Keratinocyte (primary cell): Measurements from ENCODE around the gene MIOX.

ENCODE experiments used
- CTCF ChIP-seq, 3 experiments: IDR thresholded peaks in 1 of 3; conservative IDR thresholded peaks in 1 of 3; optimal IDR thresholded peaks in 1 of 3; 2 replicates in 2 of 3; 3 replicates in 1 of 3; pipeline versions ENCODE3 to v1.5.1; 2011; ENCODE audit warnings: low read length in 3 of 3, mild to moderate bottlenecking in 3 of 3, moderate library complexity in 2 of 3, control low read depth in 1 of 3, inconsistent platforms in 1 of 3; ENCODE audit not compliant: insufficient read depth in 2 of 3; ENCODE audit errors: extremely low read depth in 1 of 3
- EZH2 ChIP-seq: IDR thresholded peaks from one replicate; pipeline ENCODE4 v1.6.1; 2012; ENCODE audit warnings: inconsistent platforms, mild to moderate bottlenecking, low read length, moderate library complexity

- TF ChIP-seq CTCF (optimal IDR thresholded peaks at IDR 0.05 in 1 of 3, IDR thresholded peaks at IDR 0.05 in 1 of 3, conservative IDR thresholded peaks at IDR 0.05 in 1 of 3; ENCODE audit: extremely low read depth in 1 of 3, insufficient read depth in 2 of 3, low read length in 3 of 3) (no peak), EZH2 (no peak)
Measured at GRCh38 chr22:50439871-50440331, 46.8 kb upstream of the MIOX start.
